Measurements from ENCODE around the gene PFKP.

PFKP gene

DNA sequence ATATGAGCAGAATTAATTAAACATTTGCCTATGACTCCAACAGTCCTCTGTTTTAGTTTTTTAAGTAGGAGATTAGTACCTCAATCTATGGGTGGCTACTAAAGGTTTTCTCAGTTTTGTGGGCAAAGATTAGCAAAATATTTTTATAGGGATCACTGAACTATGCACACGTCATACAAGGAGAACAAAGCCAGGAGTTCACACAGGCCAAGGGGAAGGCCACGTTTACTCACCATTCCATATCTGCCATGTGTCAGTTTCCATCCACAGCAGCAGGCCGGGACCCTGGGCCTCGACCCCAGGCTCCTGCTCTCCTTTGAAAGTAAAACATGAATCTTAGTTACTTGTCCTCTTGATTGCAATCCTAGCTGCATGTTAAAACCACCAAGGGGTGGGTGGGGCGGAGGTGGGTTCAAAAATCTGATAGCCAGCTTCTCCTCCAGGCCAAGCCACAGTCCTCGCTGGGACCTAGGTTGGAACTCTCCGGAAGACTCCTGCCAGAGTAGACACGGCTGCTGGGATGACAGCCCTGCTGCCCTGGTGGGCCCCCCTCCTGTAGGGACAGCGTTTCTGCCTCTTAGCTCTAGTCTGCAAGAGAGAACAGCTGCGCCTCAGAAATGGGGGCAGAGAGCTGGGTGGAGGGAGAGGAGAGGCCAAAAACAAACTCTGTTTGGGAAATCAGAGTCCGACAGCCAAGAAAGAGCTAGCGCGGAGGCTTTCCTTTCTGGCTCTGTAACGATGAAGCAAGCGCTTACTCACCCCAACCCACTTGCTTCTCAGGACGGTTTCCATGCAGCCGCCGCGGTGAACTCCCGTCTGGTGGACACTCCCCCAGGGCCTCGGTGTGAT, 69.6 kb downstream of the PFKP start:
- no peak overlapping the region for H3K4me3 ChIP-seq (ENCODE audit: low read depth in 1 of 2, low read length in 1 of 2)
- no peak for TF ChIP-seq CTCF (IDR thresholded peaks at IDR 0.05)
- H3K9me3 ChIP-seq: no peaks in the 10 kb centered on the region
- H3K4me1 ChIP-seq (ENCODE audit: control insufficient read depth in 1 of 2, insufficient read depth in 1 of 2, low read depth in 1 of 2, low read length in 1 of 2): no peaks in the 10 kb centered on the region
- peaks cover 92% of the 10 kb centered on the region for H3K36me3 ChIP-seq
- H3K27me3 ChIP-seq: no peaks in the 10 kb centered on the region
- no peak overlapping the region for H3K27ac ChIP-seq

DNA sequence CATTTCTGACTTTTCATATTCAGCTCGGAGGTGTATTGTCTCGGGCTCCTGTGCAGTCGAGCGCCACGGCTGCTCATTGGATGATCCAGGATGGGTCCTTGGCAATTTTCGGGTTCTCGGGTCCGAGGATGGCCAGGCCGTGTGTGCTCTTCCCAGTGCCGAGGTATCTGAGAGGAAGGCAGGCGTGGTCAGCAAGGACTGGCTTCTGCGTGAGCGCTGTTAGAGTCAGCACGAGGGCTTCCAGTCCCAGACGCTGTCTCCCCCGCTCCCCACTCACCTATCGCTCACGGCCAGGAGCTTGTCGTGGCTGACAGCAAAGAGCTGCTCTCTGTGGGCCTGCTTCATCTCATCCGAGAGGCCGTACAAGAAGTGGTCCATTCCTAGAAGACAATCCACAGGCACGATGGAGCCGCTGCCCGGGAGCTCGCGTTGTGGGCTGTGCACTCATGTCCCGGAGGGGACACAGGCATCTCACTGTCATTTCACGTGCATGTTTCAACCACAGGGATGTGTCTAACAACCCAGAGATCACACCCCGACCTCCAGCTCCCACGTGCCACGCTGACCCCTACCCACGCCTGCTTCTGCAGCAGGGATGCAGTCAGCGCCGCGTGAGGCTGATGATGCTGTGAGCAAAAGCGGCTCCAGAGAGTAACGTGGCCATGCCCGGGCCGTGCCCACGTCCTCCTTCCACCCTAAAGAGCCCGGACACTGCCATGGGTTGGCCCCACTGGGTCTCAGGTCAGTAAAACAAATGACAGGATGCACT, 70.8 kb downstream of the PFKP start:
- TF ChIP-seq CTCF (IDR thresholded peaks at IDR 0.05): no peak
- Histone ChIP-seq H3K36me3 (peaks cover 98% of the 10 kb centered on the region), H3K27ac (no peak overlapping the region), H3K4me3 (ENCODE audit: low read depth in 1 of 2, low read length in 1 of 2) (no peak overlapping the region), H3K4me1 (ENCODE audit: control insufficient read depth in 1 of 2, insufficient read depth in 1 of 2, low read depth in 1 of 2, low read length in 1 of 2) (no peaks in the 10 kb centered on the region), H3K27me3 (no peaks in the 10 kb centered on the region), H3K9me3 (no peaks in the 10 kb centered on the region)

DNA sequence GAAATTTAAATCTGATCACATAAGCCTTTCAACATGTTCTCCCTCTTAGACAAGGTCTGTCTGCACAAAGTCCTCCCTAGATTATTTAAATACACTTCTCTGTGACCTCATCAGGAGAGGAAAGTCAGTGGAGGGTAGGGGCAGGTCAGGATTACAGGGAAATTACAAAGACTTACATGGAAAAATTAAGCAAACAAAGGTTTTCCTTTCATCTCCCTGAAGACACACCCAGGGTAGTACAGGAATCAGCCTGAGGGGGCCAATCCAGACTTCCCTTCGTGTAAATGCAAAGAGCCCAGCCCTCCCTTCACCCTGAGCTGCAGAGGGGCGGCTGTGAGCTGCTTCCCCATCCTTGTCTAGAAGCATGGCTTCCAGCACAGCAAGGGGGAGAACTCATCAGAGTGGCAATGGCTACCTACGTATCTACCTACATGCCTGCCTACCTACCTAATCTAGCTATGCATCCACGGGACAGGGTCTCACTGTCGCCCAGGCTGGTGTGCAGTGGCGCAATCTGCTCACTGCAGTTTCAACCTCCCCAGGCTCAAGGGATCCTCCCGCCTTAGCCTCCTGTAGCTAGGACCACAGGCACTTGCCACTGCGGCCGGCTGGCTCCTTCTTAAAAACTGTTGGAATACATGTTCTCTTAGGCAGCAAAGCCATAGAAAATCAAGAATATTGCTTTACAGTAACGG, 72.0 kb downstream of the PFKP start:
- no peaks in the 10 kb centered on the region for H3K4me1 ChIP-seq (ENCODE audit: control insufficient read depth in 1 of 2, insufficient read depth in 1 of 2, low read depth in 1 of 2, low read length in 1 of 2)
- H3K9me3 ChIP-seq: no peaks in the 10 kb centered on the region
- no peak for TF ChIP-seq CTCF (IDR thresholded peaks at IDR 0.05)
- H3K4me3 ChIP-seq (ENCODE audit: low read depth in 1 of 2, low read length in 1 of 2): no peak overlapping the region
- H3K36me3 ChIP-seq: peaks cover 100% of the 10 kb centered on the region
- H3K27me3 ChIP-seq: no peaks in the 10 kb centered on the region
- H3K27ac ChIP-seq: no peak overlapping the region

- H3K36me3 ChIP-seq: peaks cover 100% of the 10 kb centered on the region
- no peaks in the 10 kb centered on the region for H3K27me3 ChIP-seq
- no peaks in the 10 kb centered on the region for H3K9me3 ChIP-seq
- H3K4me1 ChIP-seq (ENCODE audit: control insufficient read depth in 1 of 2, insufficient read depth in 1 of 2, low read depth in 1 of 2, low read length in 1 of 2): no peaks in the 10 kb centered on the region
- no peak for TF ChIP-seq CTCF (IDR thresholded peaks at IDR 0.05)
- no peak overlapping the region for H3K4me3 ChIP-seq (ENCODE audit: low read depth in 1 of 2, low read length in 1 of 2)
- H3K27ac ChIP-seq: no peak overlapping the region
Measured at GRCh38 chr10:3140280-3140679, 72.9 kb downstream of the PFKP start.

GRCh38 chr10:3141351-3142005, 74.1 kb downstream of the PFKP start:
- H3K4me1 ChIP-seq (ENCODE audit: control insufficient read depth in 1 of 2, insufficient read depth in 1 of 2, low read depth in 1 of 2, low read length in 1 of 2): no peaks in the 10 kb centered on the region
- H3K27me3 ChIP-seq: no peaks in the 10 kb centered on the region
- H3K4me3 ChIP-seq (ENCODE audit: low read depth in 1 of 2, low read length in 1 of 2): no peak overlapping the region
- H3K9me3 ChIP-seq: no peaks in the 10 kb centered on the region
- H3K27ac ChIP-seq: no peak overlapping the region
- TF ChIP-seq CTCF (IDR thresholded peaks at IDR 0.05): no peak
- H3K36me3 ChIP-seq: peaks cover 100% of the 10 kb centered on the region
